ENCODE results near the gene C6orf47. TPM values are rescaled to one million over a fixed set of nuclear protein-coding genes. Genes with fewer than 3 reads are reported as not detected.

C6orf47 gene
- total and polyA plus RNA-seq, 2 of the 13 experiments (the other 11 are each of a cell fraction or from before 2014, with no cell fraction given): 1.7 to 18.1 TPM

DNA sequence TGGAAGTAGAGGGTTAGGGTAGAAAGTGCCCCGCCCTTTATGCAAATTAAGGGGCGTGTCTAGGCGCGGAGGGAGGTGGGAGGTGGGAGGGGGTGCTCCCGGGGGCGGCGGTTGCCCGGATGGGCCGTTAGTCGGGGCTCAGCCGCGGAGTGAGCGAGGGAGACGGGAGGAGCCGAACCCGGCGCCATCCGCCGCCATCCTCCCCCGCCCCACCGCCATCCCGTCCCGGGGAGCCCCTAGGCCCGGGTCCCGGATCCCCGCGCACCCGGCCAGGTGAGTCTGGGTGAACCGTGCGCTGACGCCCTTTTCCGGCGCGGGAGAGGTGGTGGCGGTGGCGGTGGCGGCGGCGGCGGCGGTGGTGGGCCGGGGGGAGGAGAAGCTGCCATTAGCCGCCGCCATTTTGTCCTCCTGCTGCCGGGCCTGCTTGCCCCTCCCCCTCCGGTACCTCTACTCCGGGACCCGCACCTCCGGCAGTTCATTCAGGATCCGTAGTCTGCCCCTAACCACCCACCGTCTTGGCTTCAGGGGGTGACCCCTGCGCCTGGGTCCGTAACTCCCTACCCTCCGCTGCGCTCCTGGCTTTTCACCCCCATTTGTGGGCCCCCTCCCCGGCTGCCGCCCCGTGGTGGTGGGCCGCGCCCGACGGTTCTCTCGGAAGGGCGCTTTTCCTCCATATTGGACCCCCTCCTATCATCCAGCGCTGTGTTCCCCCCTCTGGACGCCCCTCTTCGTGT lies 39.8 kb downstream of the C6orf47 start, which contains the start of gene PRRC2A (continued):
- TF ChIP-seq ZNF33A (CRISPR knock-in tag; IDR thresholded peaks at IDR 0.05; ENCODE audit: borderline replicate concordance): 0 out of 2 replicates have a peak, but pooled peaks have one; percentile 27
- TF ChIP-seq ZNF251 (CRISPR knock-in tag; IDR thresholded peaks at IDR 0.05): no peak
- no peak; the same call in 1 of the 2 replicates for TF ChIP-seq ZNF331 (CRISPR knock-in tag; IDR thresholded peaks at IDR 0.05)
- peak; percentile 85; the same call in 1 of the 2 replicates for TF ChIP-seq ZNF839 (CRISPR knock-in tag; IDR thresholded peaks at IDR 0.05; ENCODE audit: borderline replicate concordance)
- TF ChIP-seq HNF1B (CRISPR knock-in tag; IDR thresholded peaks at IDR 0.05): peak; percentile 62
- no peak for TF ChIP-seq ADNP (CRISPR knock-in tag; IDR thresholded peaks at IDR 0.05)
- no peak for TF ChIP-seq NCOA2 (CRISPR knock-in tag; IDR thresholded peaks at IDR 0.05)
- TF ChIP-seq NFRKB (IDR thresholded peaks at IDR 0.05): peak; percentile 93
- no peak for TF ChIP-seq CREM (IDR thresholded peaks at IDR 0.05)
- no peak for TF ChIP-seq CREM (CRISPR knock-in tag; IDR thresholded peaks at IDR 0.05)
- peak; percentile 85 for TF ChIP-seq IKZF5 (CRISPR knock-in tag; IDR thresholded peaks at IDR 0.05)
- TF ChIP-seq HOXA3 (CRISPR knock-in tag; IDR thresholded peaks at IDR 0.05): peak; percentile 96
- TF ChIP-seq IRF2 (CRISPR knock-in tag; IDR thresholded peaks at IDR 0.05): no peak
- no peak for TF ChIP-seq ZBTB34 (CRISPR knock-in tag; IDR thresholded peaks at IDR 0.05)
- no peak for TF ChIP-seq JUNB (CRISPR knock-in tag; IDR thresholded peaks at IDR 0.05; ENCODE audit: borderline replicate concordance)
- 0 out of 2 replicates have a peak, but pooled peaks have one; percentile 2 for TF ChIP-seq FOSL2 (CRISPR knock-in tag; IDR thresholded peaks at IDR 0.05)
- TF ChIP-seq IRF9 (CRISPR knock-in tag; IDR thresholded peaks at IDR 0.05; ENCODE audit: borderline replicate concordance): no peak; the same call in 1 of the 2 replicates
- no peak for TF ChIP-seq RFX1 (IDR thresholded peaks at IDR 0.05)
- TF ChIP-seq ZNF768 (CRISPR knock-in tag; IDR thresholded peaks at IDR 0.05): peak; percentile 45; the same call in 1 of the 2 replicates
- TF ChIP-seq CBFB (CRISPR knock-in tag; IDR thresholded peaks at IDR 0.05): peak; percentile 50; the same call in 1 of the 2 replicates
- peak; percentile 62; the same call in 1 of the 2 replicates for TF ChIP-seq PHF8 (CRISPR knock-in tag; IDR thresholded peaks at IDR 0.05)
- peak; percentile 69 for TF ChIP-seq AGO2 (optimal IDR thresholded peaks at IDR 0.05; ENCODE audit: low read depth, low read length)
- no peak for TF ChIP-seq RBM22 (optimal IDR thresholded peaks at IDR 0.05; ENCODE audit: low read length)
- 0 out of 2 replicates have a peak, but pooled peaks have one; percentile 34 for TF ChIP-seq ZNF841 (CRISPR knock-in tag; IDR thresholded peaks at IDR 0.05; ENCODE audit: borderline replicate concordance)
- no peak for TF ChIP-seq NFYB (CRISPR knock-in tag; IDR thresholded peaks at IDR 0.05)
- peak; percentile 20; the same call in 1 of the 2 replicates for TF ChIP-seq POLR2G (IDR thresholded peaks at IDR 0.05; ENCODE audit: low read depth, low read length)
- TF ChIP-seq ZSCAN9 (CRISPR knock-in tag; IDR thresholded peaks at IDR 0.05; ENCODE audit: borderline replicate concordance): 0 out of 2 replicates have a peak, but pooled peaks have one; percentile 35
- TF ChIP-seq RAD21 (CRISPR knock-in tag; IDR thresholded peaks at IDR 0.05): peak; percentile 57

Measured in HepG2 (cell line).